ENCODE measurements around the gene ZRANB3. TPM values are rescaled to one million over a fixed set of nuclear protein-coding genes. Genes with fewer than 3 reads are reported as not detected.

ZRANB3 gene
- total and polyA plus RNA-seq, 2 of the 13 experiments (the other 11 are each of a cell fraction or from before 2014, with no cell fraction given), result 5.8 to 25.2 TPM

DNA sequence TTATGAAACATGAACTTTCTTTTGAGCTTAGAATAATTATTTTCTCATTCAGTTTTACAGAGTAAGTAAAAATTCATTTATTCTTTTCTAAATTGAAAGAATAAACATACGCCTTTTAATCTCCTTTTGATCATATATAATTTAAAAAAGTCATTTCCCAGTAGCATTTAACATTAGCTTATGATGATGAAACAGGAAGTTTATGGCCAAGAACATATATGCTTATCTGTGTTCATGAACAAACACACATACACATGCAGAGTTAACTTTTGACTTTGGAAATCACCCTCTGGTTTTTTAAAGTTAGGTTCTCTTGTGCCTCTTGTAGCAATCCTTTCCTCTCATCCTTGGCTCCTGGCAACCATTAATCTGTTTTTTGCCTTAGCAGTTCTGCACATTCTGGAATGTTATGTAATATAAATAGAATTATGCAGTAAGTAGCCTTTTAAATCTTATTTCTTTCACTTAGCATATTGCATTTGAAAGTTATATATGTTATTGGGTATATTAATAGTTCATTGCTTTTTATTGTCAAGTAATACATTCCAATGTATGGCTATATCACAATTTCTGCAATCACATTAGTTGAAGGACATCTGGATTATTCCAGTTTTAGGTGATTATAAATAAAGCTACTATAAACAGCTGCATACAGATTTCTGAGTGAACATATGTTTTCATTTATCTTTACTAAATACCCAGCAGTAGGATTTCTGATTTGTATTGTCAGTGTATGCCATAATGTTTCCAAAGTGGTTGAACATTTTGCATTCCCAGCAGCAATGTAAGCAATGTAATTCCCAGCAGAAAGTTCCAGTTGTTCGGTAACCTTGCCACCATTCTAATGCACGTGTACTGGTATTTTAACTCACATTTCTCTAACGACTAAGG, 210.3 kb downstream of the ZRANB3 start (continued):
- TF ChIP-seq, protein P1, sequence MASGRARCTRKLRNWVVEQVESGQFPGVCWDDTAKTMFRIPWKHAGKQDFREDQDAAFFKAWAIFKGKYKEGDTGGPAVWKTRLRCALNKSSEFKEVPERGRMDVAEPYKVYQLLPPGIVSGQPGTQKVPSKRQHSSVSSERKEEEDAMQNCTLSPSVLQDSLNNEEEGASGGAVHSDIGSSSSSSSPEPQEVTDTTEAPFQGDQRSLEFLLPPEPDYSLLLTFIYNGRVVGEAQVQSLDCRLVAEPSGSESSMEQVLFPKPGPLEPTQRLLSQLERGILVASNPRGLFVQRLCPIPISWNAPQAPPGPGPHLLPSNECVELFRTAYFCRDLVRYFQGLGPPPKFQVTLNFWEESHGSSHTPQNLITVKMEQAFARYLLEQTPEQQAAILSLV (CRISPR knock-in tag; IDR thresholded peaks at IDR 0.05; ENCODE audit: borderline replicate concordance), result no peak
- TF ChIP-seq FOXO1 (CRISPR knock-in tag; IDR thresholded peaks at IDR 0.05) (no peak), ZFP82 (CRISPR knock-in tag; IDR thresholded peaks at IDR 0.05; ENCODE audit: borderline replicate concordance) (no peak)
- TF ChIP-seq, protein P2, sequence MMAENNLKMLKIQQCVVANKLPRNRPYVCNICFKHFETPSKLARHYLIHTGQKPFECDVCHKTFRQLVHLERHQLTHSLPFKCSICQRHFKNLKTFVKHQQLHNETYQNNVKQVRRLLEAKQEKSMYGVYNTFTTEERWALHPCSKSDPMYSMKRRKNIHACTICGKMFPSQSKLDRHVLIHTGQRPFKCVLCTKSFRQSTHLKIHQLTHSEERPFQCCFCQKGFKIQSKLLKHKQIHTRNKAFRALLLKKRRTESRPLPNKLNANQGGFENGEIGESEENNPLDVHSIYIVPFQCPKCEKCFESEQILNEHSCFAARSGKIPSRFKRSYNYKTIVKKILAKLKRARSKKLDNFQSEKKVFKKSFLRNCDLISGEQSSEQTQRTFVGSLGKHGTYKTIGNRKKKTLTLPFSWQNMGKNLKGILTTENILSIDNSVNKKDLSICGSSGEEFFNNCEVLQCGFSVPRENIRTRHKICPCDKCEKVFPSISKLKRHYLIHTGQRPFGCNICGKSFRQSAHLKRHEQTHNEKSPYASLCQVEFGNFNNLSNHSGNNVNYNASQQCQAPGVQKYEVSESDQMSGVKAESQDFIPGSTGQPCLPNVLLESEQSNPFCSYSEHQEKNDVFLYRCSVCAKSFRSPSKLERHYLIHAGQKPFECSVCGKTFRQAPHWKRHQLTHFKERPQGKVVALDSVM (CRISPR knock-in tag; IDR thresholded peaks at IDR 0.05), result no peak

DNA sequence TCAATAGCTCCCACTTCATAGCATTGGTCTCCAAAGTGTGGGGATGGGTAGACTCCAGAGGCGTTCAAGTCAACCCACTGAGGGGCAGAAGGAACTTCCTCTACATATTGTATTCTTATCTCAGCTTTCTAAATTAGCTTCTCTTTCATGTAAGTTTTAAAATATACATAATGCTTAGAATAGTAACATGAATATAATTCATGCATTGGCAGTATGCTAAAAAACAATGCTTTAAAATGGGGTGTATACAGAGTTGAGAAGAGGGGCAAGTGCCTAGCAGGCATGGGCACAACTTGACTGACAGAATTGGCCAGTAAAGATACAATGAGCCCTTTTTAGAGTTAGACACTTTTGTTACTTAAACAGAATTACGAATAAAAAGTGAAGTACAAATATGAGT, 212.2 kb downstream of the ZRANB3 start:
- no peak for ATAC-seq
- POLR2A ChIA-PET, result no interaction called here
- H3K27me3 ChIP-seq (ENCODE audit: control insufficient read depth in 1 of 2, insufficient read depth in 2 of 2, low read length in 2 of 2), result no peaks in the 10 kb centered on the region
- intact Hi-C loops (cut with micrococcal nuclease; ENCODE audit: unreplicated experiment), result no loop called here
- H3K4me2 ChIP-seq (ENCODE audit: low read depth, low read length), result no peak overlapping the region
- CTCF ChIA-PET (ENCODE audit: low intra/inter-chr PET ratio, low total read pairs), result no interaction called here
- no peaks in the 10 kb centered on the region for H3K4me1 ChIP-seq (ENCODE audit: insufficient read depth, low read length)
- no peak overlapping the region for H3K4me3 ChIP-seq (replicated peaks in 1 of 3; ENCODE audit: insufficient read depth in 1 of 3, low read depth in 2 of 3, low read length in 3 of 3)
- H3K27ac ChIP-seq (ENCODE audit: extremely low read length, insufficient read depth, low read length), result no peak overlapping the region
- no peaks in the 10 kb centered on the region for H3K9me3 ChIP-seq (ENCODE audit: low read length)
- no peak overlapping the region for H2AFZ ChIP-seq (ENCODE audit: low read length)
- H3K79me2 ChIP-seq (ENCODE audit: insufficient read depth, low read length), result no peaks in the 10 kb centered on the region
- no peak for FAIRE-seq
- no peaks in the 10 kb centered on the region for H4K20me1 ChIP-seq (ENCODE audit: insufficient read depth, low read length)
- TF ChIP-seq GLI4 (CRISPR knock-in tag; IDR thresholded peaks at IDR 0.05; ENCODE audit: borderline replicate concordance) (no peak), KDM6A (CRISPR knock-in tag; IDR thresholded peaks at IDR 0.05; ENCODE audit: low read depth) (no peak), SIN3A (IDR thresholded peaks at IDR 0.05; ENCODE audit: borderline replicate concordance, low read depth, low read length) (no peak), ZFX (CRISPR knock-in tag; IDR thresholded peaks at IDR 0.05; ENCODE audit: low read depth) (no peak), NFE2L1 (CRISPR knock-in tag; IDR thresholded peaks at IDR 0.05; ENCODE audit: borderline replicate concordance) (no peak)
- BruUV-seq (replicated peaks), result no TSS peak
- in situ Hi-C loops (cut with HindIII; ENCODE audit: extremely low pct_ligation_motif_present, low pct_unique_long_range_greater_than_20kb), result no loop called here
- H3K36me3 ChIP-seq (replicated peaks in 1 of 2; ENCODE audit: control insufficient read depth in 1 of 2, insufficient read depth in 2 of 2, low read length in 2 of 2), result no peaks in the 10 kb centered on the region
- no peak overlapping the region for H3K9ac ChIP-seq (ENCODE audit: insufficient read depth, low read depth, low read length)
- WGBS (ENCODE audit: low lambda C conversion rate), result 91% methylated on average over 2 of the region's 2 CpGs
- no peak for DNase-seq (ENCODE audit: low spot score)

Measured in HepG2 (cell line).